ENCODE measurements around the gene CACNA1G. TPM values are rescaled to one million over a fixed set of nuclear protein-coding genes. Genes with fewer than 3 reads are reported as not detected.
A peak's percentile ranks its signal among the peaks of the same experiment; 100 is the strongest.

CACNA1G gene
- total and polyA plus RNA-seq, 9 of the 15 experiments (the other 6 are each of a cell fraction or from before 2014, with no cell fraction given): 0.01 TPM; not detected in 8

DNA sequence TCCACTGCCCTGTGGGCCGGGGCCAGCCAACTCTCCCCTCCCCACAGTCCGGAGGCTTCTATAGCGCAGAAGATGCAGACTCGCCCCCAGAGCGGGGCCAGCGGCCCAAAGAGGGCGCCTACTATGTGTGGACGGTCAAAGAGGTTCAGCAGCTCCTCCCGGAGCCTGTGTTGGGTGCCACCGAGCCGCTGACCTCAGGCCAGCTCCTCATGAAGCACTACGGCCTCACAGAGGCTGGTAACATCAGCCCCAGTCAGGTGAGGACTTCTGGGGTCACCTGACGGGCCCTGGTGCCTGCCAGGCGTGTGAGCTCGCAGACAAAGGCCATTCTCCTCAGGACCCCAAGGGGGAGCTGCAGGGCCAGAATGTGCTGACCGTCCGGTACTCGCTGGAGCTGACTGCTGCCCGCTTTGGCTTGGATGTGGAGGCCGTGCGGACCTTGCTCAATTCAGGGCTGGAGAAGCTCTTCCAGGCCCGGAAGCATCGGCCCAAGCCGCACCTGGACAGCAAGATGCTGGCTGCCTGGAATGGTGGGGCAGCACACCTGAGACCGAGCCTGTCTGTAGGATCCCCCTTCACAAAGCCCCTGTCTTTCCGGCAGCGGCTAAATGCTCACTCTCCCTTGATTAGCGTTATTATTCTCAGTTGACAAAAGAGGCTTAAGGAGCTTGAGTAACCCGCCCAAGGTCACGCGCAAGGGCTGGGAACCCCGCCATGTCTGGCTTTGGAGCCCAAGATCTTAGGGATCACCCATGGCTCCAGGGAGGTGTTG lies 9.7 kb upstream of the CACNA1G start (continued):
- TF ChIP-seq JUND (IDR thresholded peaks at IDR 0.05; ENCODE audit: borderline replicate concordance, low read depth, low read length) (peak; percentile 61; the same call in 1 of the 2 replicates), JUND (tag; IDR thresholded peaks at IDR 0.05; ENCODE audit: borderline replicate concordance, low read depth, low read length) (no peak), ETV1 (tag; conservative IDR thresholded peaks at IDR 0.05; ENCODE audit: low read depth) (no peak), MYC (IDR thresholded peaks at IDR 0.05; ENCODE audit: low read depth, low read length) (peak; percentile 63), MYC (CRISPR knock-in tag; IDR thresholded peaks at IDR 0.05; ENCODE audit: borderline replicate concordance, low read depth) (no peak), CHCHD3 (CRISPR knock-in tag; IDR thresholded peaks at IDR 0.05) (no peak), RB1 (IDR thresholded peaks at IDR 0.05; ENCODE audit: low read depth) (peak; percentile 52; the same call in 1 of the 2 replicates), PHTF2 (CRISPR knock-in tag; IDR thresholded peaks at IDR 0.05) (no peak)
- TF ChIP-seq, protein P1, sequence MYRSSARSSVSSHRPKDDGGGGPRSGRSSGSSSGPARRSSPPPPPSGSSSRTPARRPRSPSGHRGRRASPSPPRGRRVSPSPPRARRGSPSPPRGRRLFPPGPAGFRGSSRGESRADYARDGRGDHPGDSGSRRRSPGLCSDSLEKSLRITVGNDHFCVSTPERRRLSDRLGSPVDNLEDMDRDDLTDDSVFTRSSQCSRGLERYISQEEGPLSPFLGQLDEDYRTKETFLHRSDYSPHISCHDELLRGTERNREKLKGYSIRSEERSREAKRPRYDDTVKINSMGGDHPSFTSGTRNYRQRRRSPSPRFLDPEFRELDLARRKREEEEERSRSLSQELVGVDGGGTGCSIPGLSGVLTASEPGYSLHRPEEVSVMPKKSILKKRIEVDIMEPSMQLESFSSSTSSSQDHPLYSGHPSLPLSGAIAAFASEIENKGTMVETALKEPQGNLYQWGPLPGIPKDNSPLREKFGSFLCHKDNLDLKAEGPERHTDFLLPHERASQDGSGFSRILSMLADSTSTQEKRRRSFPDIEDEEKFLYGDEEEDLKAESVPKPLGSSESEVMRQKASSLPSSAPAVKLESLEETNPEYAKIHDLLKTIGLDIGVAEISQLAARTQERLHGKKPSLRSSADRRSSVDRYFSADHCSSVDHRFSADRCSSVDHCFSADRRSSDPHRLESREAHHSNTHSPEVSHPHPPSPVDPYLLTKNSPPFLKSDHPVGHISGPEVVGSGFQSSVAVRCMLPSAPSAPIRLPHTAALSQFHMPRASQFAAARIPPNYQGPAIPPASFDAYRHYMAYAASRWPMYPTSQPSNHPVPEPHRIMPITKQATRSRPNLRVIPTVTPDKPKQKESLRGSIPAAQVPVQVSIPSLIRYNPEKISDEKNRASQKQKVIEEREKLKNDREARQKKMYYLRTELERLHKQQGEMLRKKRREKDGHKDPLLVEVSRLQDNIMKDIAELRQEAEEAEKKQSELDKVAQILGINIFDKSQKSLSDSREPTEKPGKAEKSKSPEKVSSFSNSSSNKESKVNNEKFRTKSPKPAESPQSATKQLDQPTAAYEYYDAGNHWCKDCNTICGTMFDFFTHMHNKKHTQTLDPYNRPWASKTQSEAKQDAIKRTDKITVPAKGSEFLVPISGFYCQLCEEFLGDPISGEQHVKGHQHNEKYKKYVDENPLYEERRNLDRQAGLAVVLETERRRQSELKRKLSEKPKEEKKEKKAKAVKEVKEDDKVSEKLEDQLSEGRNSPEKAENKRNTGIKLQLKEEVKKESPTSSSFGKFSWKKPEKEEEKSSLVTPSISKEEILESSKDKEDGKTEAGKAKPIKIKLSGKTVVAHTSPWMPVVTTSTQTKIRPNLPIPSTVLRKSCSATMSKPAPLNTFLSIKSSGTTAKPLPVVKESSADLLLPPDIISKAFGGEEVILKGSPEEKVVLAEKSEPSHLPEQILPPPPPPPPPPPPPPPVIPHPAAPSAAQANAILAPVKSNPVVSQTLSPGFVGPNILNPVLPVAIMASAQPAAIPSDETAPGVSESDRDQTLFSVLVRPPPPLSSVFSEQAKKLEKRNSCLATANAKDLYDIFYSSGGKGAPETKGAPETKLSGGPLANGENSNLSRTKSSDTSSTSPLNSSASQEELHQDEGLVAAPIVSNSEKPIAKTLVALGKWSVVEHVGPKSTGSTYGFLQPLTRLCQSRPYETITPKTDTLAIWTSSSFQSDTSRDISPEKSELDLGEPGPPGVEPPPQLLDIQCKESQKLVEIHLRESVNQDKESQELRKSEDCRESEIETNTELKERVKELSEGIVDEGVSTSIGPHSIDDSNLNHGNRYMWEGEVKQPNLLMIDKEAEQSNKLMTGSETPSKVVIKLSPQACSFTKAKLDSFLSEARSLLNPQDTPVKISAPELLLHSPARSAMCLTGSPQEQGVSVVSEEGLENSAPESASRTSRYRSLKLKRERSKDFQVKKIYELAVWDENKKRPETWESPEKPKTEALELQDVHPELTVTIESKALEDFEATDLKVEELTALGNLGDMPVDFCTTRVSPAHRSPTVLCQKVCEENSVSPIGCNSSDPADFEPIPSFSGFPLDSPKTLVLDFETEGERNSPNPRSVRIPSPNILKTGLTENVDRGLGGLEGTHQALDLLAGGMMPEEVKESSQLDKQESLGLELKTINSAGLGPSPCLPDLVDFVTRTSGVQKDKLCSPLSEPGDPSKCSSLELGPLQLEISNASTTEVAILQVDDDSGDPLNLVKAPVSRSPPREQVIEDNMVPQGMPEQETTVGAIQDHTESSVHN (IDR thresholded peaks at IDR 0.05; ENCODE audit: borderline replicate concordance in 1 of 2, low read depth in 1 of 2): no peak
- TF ChIP-seq, protein P2, sequence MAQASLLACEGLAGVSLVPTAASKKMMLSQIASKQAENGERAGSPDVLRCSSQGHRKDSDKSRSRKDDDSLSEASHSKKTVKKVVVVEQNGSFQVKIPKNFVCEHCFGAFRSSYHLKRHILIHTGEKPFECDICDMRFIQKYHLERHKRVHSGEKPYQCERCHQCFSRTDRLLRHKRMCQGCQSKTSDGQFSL (CRISPR knock-in tag; IDR thresholded peaks at IDR 0.05): no peak
- TF ChIP-seq, protein P2 (tag; IDR thresholded peaks at IDR 0.05): no peak
- TF ChIP-seq, protein P3, sequence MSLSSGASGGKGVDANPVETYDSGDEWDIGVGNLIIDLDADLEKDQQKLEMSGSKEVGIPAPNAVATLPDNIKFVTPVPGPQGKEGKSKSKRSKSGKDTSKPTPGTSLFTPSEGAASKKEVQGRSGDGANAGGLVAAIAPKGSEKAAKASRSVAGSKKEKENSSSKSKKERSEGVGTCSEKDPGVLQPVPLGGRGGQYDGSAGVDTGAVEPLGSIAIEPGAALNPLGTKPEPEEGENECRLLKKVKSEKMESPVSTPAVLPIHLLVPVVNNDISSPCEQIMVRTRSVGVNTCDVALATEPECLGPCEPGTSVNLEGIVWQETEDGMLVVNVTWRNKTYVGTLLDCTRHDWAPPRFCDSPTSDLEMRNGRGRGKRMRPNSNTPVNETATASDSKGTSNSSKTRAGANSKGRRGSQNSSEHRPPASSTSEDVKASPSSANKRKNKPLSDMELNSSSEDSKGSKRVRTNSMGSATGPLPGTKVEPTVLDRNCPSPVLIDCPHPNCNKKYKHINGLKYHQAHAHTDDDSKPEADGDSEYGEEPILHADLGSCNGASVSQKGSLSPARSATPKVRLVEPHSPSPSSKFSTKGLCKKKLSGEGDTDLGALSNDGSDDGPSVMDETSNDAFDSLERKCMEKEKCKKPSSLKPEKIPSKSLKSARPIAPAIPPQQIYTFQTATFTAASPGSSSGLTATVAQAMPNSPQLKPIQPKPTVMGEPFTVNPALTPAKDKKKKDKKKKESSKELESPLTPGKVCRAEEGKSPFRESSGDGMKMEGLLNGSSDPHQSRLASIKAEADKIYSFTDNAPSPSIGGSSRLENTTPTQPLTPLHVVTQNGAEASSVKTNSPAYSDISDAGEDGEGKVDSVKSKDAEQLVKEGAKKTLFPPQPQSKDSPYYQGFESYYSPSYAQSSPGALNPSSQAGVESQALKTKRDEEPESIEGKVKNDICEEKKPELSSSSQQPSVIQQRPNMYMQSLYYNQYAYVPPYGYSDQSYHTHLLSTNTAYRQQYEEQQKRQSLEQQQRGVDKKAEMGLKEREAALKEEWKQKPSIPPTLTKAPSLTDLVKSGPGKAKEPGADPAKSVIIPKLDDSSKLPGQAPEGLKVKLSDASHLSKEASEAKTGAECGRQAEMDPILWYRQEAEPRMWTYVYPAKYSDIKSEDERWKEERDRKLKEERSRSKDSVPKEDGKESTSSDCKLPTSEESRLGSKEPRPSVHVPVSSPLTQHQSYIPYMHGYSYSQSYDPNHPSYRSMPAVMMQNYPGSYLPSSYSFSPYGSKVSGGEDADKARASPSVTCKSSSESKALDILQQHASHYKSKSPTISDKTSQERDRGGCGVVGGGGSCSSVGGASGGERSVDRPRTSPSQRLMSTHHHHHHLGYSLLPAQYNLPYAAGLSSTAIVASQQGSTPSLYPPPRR (CRISPR knock-in tag; IDR thresholded peaks at IDR 0.05; ENCODE audit: borderline replicate concordance): 0 out of 2 replicates have a peak, but pooled peaks have one; percentile 32
